ENCODE data around the gene NEIL1. TPM values are rescaled to one million over a fixed set of nuclear protein-coding genes. Genes with fewer than 3 reads are reported as not detected.
"Not testable (repeated sequence)": the region's sequence is repeated elsewhere in the genome, so short reads cannot be mapped to it uniquely, and the experiment has no call there.

The NEIL1 gene
- total RNA-seq, result 4.4 and 6.3 TPM in 2 replicates
- polyA plus RNA-seq, result 0.66 and 0.68 TPM in 2 replicates
- 1.4 and 2.1 TPM in 2 replicates for polyA plus RNA-seq (2012)
- polyA minus RNA-seq (ENCODE audit: low replicate concordance), result 4.1 TPM in 1 of 2 replicates, not detected in the other

GRCh38 chr15:75346796-75347221 lies at the start of gene NEIL1:
TSS of gene NEIL1 (plus strand) at chr15:75347039. CDS start at chr15:75348906, 1,867 bp downstream.
- no peaks in the 10 kb centered on the region for H3K36me3 ChIP-seq (ENCODE audit: control insufficient read depth, insufficient read depth, low read length)
- no peaks in the 10 kb centered on the region for H3K9me3 ChIP-seq (ENCODE audit: control insufficient read depth, insufficient read depth, low read depth, low read length)
- H3K9ac ChIP-seq (ENCODE audit: insufficient read depth, low read length), result peak within 1 kb of the TSS; percentile 50
- no peaks in the 10 kb centered on the region for H3K4me1 ChIP-seq (ENCODE audit: control insufficient read depth, extremely low read depth, insufficient read depth, low read length)
- TF ChIP-seq EZH2 (IDR thresholded peaks at IDR 0.05; ENCODE audit: low read length, missing control alignments), result no peak
- no peak for TF ChIP-seq CTCF (conservative IDR thresholded peaks at IDR 0.05 in 1 of 2, IDR thresholded peaks at IDR 0.05 in 1 of 2; ENCODE audit: low read depth in 1 of 2, low read length in 2 of 2)
- H3K79me2 ChIP-seq (ENCODE audit: control insufficient read depth, insufficient read depth, low read length), result no peaks in the 10 kb centered on the region
- peak within 1 kb of the TSS; percentile 93 for H3K4me2 ChIP-seq (ENCODE audit: extremely low read depth, insufficient read depth, low read length)
- no peaks in the 10 kb centered on the region for H4K20me1 ChIP-seq (ENCODE audit: control insufficient read depth, extremely low read depth, insufficient read depth, low read length)
- H3K27me3 ChIP-seq (ENCODE audit: control insufficient read depth, insufficient read depth, low read length), result peaks cover 5% of the 10 kb centered on the region
- H3K4me3 ChIP-seq (replicated peaks in 1 of 4; ENCODE audit: control extremely low read depth in 1 of 4, insufficient read depth in 1 of 4, low read depth in 3 of 4, low read length in 4 of 4), result peak within 1 kb of the TSS; percentile 56 to 79 (median 72)
- peak within 1 kb of the TSS; percentile 59 for H2AFZ ChIP-seq (ENCODE audit: low read length)
- peak in 1 of 2 donors; percentile 18 for DNase-seq (ENCODE audit: low read depth in 2 of 2)
- H3K27ac ChIP-seq (ENCODE audit: insufficient read depth, low read length), result no peak within 1 kb of the TSS

- H4K20me1 ChIP-seq (ENCODE audit: control insufficient read depth, extremely low read depth, insufficient read depth, low read length); H3K9me3 ChIP-seq (ENCODE audit: control insufficient read depth, insufficient read depth, low read depth, low read length); DNase-seq (ENCODE audit: low read depth in 2 of 2); H3K79me2 ChIP-seq (ENCODE audit: control insufficient read depth, insufficient read depth, low read length); H3K4me2 ChIP-seq (ENCODE audit: extremely low read depth, insufficient read depth, low read length); H3K27ac ChIP-seq (ENCODE audit: insufficient read depth, low read length); H3K36me3 ChIP-seq (ENCODE audit: control insufficient read depth, insufficient read depth, low read length); H2AFZ ChIP-seq (ENCODE audit: low read length); H3K4me3 ChIP-seq (replicated peaks in 1 of 4; ENCODE audit: control extremely low read depth in 1 of 4, insufficient read depth in 1 of 4, low read depth in 3 of 4, low read length in 4 of 4); H3K4me1 ChIP-seq (ENCODE audit: control insufficient read depth, extremely low read depth, insufficient read depth, low read length); H3K27me3 ChIP-seq (ENCODE audit: control insufficient read depth, insufficient read depth, low read length); H3K9ac ChIP-seq (ENCODE audit: insufficient read depth, low read length): not testable (repeated sequence)
Measured at GRCh38 chr15:75298541-75299310, 48.1 kb upstream of the NEIL1 start.

GRCh38 chr15:75299311-75299688 lies 47.5 kb upstream of the NEIL1 start:
- not testable (repeated sequence) for H3K36me3 ChIP-seq (ENCODE audit: control insufficient read depth, insufficient read depth, low read length); H2AFZ ChIP-seq (ENCODE audit: low read length); H3K9me3 ChIP-seq (ENCODE audit: control insufficient read depth, insufficient read depth, low read depth, low read length); H3K27me3 ChIP-seq (ENCODE audit: control insufficient read depth, insufficient read depth, low read length); DNase-seq (ENCODE audit: low read depth in 2 of 2); H3K4me3 ChIP-seq (replicated peaks in 1 of 4; ENCODE audit: control extremely low read depth in 1 of 4, insufficient read depth in 1 of 4, low read depth in 3 of 4, low read length in 4 of 4); H3K4me2 ChIP-seq (ENCODE audit: extremely low read depth, insufficient read depth, low read length); H3K9ac ChIP-seq (ENCODE audit: insufficient read depth, low read length); H3K4me1 ChIP-seq (ENCODE audit: control insufficient read depth, extremely low read depth, insufficient read depth, low read length); H3K79me2 ChIP-seq (ENCODE audit: control insufficient read depth, insufficient read depth, low read length); H3K27ac ChIP-seq (ENCODE audit: insufficient read depth, low read length); H4K20me1 ChIP-seq (ENCODE audit: control insufficient read depth, extremely low read depth, insufficient read depth, low read length)
- TF ChIP-seq CTCF (conservative IDR thresholded peaks at IDR 0.05 in 1 of 2, IDR thresholded peaks at IDR 0.05 in 1 of 2; ENCODE audit: low read depth in 1 of 2, low read length in 2 of 2), result peak; percentile 16 to 42

GRCh38 chr15:75300026-75300425 lies 46.8 kb upstream of the NEIL1 start:
- DNase-seq (ENCODE audit: low read depth in 2 of 2); H3K36me3 ChIP-seq (ENCODE audit: control insufficient read depth, insufficient read depth, low read length); H3K4me2 ChIP-seq (ENCODE audit: extremely low read depth, insufficient read depth, low read length); H3K4me1 ChIP-seq (ENCODE audit: control insufficient read depth, extremely low read depth, insufficient read depth, low read length); H3K4me3 ChIP-seq (replicated peaks in 1 of 4; ENCODE audit: control extremely low read depth in 1 of 4, insufficient read depth in 1 of 4, low read depth in 3 of 4, low read length in 4 of 4); H2AFZ ChIP-seq (ENCODE audit: low read length); H4K20me1 ChIP-seq (ENCODE audit: control insufficient read depth, extremely low read depth, insufficient read depth, low read length); H3K27ac ChIP-seq (ENCODE audit: insufficient read depth, low read length); H3K9me3 ChIP-seq (ENCODE audit: control insufficient read depth, insufficient read depth, low read depth, low read length); H3K27me3 ChIP-seq (ENCODE audit: control insufficient read depth, insufficient read depth, low read length); H3K79me2 ChIP-seq (ENCODE audit: control insufficient read depth, insufficient read depth, low read length); H3K9ac ChIP-seq (ENCODE audit: insufficient read depth, low read length): not testable (repeated sequence)

Measured in fibroblast of lung (primary cell).